ENCODE results near the gene NIPAL3.

DNA sequence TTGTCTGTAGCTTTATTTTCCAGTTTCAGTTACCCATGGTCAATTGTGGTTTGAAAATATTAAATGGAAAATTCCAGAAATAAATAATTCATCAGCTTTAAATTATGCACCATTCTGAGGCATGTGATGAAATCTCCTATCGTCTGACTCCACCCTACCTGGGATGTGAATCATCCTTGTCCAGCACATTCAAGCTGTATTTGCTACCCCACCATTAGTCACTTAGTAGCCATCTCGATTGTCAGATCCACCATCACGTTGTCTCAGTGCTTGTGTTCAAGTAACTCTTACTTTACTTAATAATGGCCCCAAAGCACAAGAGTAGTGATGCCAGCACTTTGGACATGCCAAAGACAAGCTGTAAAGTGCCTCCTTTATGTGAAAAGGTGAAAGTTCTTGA is 6.1 kb upstream of the NIPAL3 start:
- no peak for TF ChIP-seq POLR2A (IDR thresholded peaks at IDR 0.05)
- TF ChIP-seq, protein P1, sequence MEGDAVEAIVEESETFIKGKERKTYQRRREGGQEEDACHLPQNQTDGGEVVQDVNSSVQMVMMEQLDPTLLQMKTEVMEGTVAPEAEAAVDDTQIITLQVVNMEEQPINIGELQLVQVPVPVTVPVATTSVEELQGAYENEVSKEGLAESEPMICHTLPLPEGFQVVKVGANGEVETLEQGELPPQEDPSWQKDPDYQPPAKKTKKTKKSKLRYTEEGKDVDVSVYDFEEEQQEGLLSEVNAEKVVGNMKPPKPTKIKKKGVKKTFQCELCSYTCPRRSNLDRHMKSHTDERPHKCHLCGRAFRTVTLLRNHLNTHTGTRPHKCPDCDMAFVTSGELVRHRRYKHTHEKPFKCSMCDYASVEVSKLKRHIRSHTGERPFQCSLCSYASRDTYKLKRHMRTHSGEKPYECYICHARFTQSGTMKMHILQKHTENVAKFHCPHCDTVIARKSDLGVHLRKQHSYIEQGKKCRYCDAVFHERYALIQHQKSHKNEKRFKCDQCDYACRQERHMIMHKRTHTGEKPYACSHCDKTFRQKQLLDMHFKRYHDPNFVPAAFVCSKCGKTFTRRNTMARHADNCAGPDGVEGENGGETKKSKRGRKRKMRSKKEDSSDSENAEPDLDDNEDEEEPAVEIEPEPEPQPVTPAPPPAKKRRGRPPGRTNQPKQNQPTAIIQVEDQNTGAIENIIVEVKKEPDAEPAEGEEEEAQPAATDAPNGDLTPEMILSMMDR (IDR thresholded peaks at IDR 0.05): no peak

All from testis (tissue), 2 donors.